Activated CD4-positive, alpha-beta memory T cell treated with anti-CD3 and anti-CD28 coated beads for 36 hours (primary cell): ENCODE data around the gene RALGPS1. TPM values are rescaled to one million over a fixed set of nuclear protein-coding genes. Genes with fewer than 3 reads are reported as not detected.

Source experiments
- CTCF ChIA-PET: fragments of 350-600 bp; sonication (Branson Sonifier 250); formaldehyde crosslinking; loops from one replicate; lab custom pipeline; 2021; ENCODE audit warnings: antibody characterized with exemption, inconsistent platforms; lab: Charles Lee
- POLR2A ChIA-PET: fragments of 350-600 bp; sonication (Branson Sonifier 250); formaldehyde crosslinking; loops from one replicate; lab custom pipeline; 2021; ENCODE audit warnings: antibody characterized with exemption; lab: Charles Lee
- DNase-seq: peaks from one replicate; pipeline ENCODE4 v3.0.0-alpha.2; 2020
- H3K27ac Mint-ChIP-seq: one replicate; pipeline ENCODE4 v1.8.0; 2021; ENCODE audit warnings: mixed read lengths
- H3K27me3 Mint-ChIP-seq: one replicate; pipeline ENCODE4 v1.8.0; 2021; ENCODE audit warnings: mixed read lengths
- H3K36me3 Mint-ChIP-seq: one replicate; pipeline ENCODE4 v1.8.0; 2021; ENCODE audit warnings: mixed read lengths
- H3K4me1 Mint-ChIP-seq: one replicate; pipeline ENCODE4 v1.8.0; 2021; ENCODE audit warnings: low read depth, mixed read lengths
- H3K4me3 Mint-ChIP-seq: one replicate; pipeline ENCODE4 v1.8.0; 2021; ENCODE audit warnings: mild to moderate bottlenecking, mixed read lengths
- H3K9me3 Mint-ChIP-seq: one replicate; pipeline ENCODE4 v1.8.0; 2021; ENCODE audit warnings: mixed read lengths
- intact Hi-C: fragments of 100-400 bp; cut with micrococcal nuclease; formaldehyde crosslinking; loops from one replicate; pipeline ENCODE4 v1.15.1; 2023
- total RNA-seq, 2 experiments: library from RNA; stranded (reverse); gene quantifications; one replicate each; pipeline ENCODE4 v1.2.3, GENCODE V29; 2021

RALGPS1 gene
- total RNA-seq, 2 experiments from 2014 or later: 2.1 to 3.1 TPM

GRCh38 chr9:127149463-127150390 is 235.1 kb downstream of the RALGPS1 start:
- H3K4me3 Mint-ChIP-seq: no peak overlapping the region
- peaks cover 3% of the 10 kb centered on the region for H3K9me3 Mint-ChIP-seq
- peaks cover 3% of the 10 kb centered on the region for H3K36me3 Mint-ChIP-seq
- POLR2A ChIA-PET: no interaction called here
- no peak overlapping the region for H3K27ac Mint-ChIP-seq
- H3K4me1 Mint-ChIP-seq: peaks cover 12% of the 10 kb centered on the region
- intact Hi-C loops: no loop called here
- H3K27me3 Mint-ChIP-seq: peaks cover 7% of the 10 kb centered on the region
- no peak for DNase-seq
- CTCF ChIA-PET: interaction anchor here (0.7 kb wide), 1 partner anchor 51 kb away, joined by 3 read pairs; no protein-coding TSS in a partner anchor

- intact Hi-C loops: no loop called here
- peaks cover 21% of the 10 kb centered on the region for H3K4me1 Mint-ChIP-seq
- no peaks in the 10 kb centered on the region for H3K9me3 Mint-ChIP-seq
- peaks cover 9% of the 10 kb centered on the region for H3K27me3 Mint-ChIP-seq
- no peak overlapping the region for H3K4me3 Mint-ChIP-seq
- H3K36me3 Mint-ChIP-seq: no peaks in the 10 kb centered on the region
- ChIA-PET POLR2A (no interaction called here), CTCF (interaction anchor here (1.2 kb wide), 1 partner anchor 45 kb away, joined by 3 read pairs; no protein-coding TSS in a partner anchor)
- no peak overlapping the region for H3K27ac Mint-ChIP-seq
- no peak for DNase-seq
Observed at GRCh38 chr9:127153501-127153900, 238.9 kb downstream of the RALGPS1 start.

- no peak overlapping the region for H3K4me3 Mint-ChIP-seq
- no peak overlapping the region for H3K27ac Mint-ChIP-seq
- CTCF ChIA-PET: interaction anchor here (1.4 kb wide), 2 partner anchors 149 to 168 kb away, joined by 5 to 6 read pairs; no protein-coding TSS in a partner anchor
- POLR2A ChIA-PET: interaction anchor here (1.3 to 1.5 kb wide), 2 partner anchors 149 to 168 kb away, joined by 6 to 9 read pairs; no protein-coding TSS in a partner anchor
- no peaks in the 10 kb centered on the region for H3K36me3 Mint-ChIP-seq
- DNase-seq: peak; percentile 35
- peaks cover 21% of the 10 kb centered on the region for H3K4me1 Mint-ChIP-seq
- no peaks in the 10 kb centered on the region for H3K9me3 Mint-ChIP-seq
- intact Hi-C loops: loop anchor here (1.0 kb wide), 3 partner anchors 105 to 168 kb away; no protein-coding TSS in a partner anchor
- H3K27me3 Mint-ChIP-seq: peaks cover 9% of the 10 kb centered on the region
Observed at GRCh38 chr9:127154003-127154389, 239.4 kb downstream of the RALGPS1 start.

- Mint-ChIP-seq H3K4me3 (no peak overlapping the region), H3K27ac (peak overlapping the region; percentile 9), H3K9me3 (no peaks in the 10 kb centered on the region), H3K36me3 (no peaks in the 10 kb centered on the region), H3K27me3 (peaks cover 9% of the 10 kb centered on the region), H3K4me1 (peaks cover 21% of the 10 kb centered on the region)
- peak; percentile 70 for DNase-seq
- intact Hi-C loops: loop anchor here (1.0 kb wide), 3 partner anchors 105 to 168 kb away; no protein-coding TSS in a partner anchor
- CTCF ChIA-PET: interaction anchor here (1.1 to 1.4 kb wide), 3 partner anchors 106 to 168 kb away, joined by 3 to 6 read pairs (median 5); no protein-coding TSS in a partner anchor
- POLR2A ChIA-PET: interaction anchor here (0.9 to 1.5 kb wide), 3 partner anchors 149 to 169 kb away, joined by 3 to 9 read pairs (median 6); no protein-coding TSS in a partner anchor
Observed at GRCh38 chr9:127154390-127155191, 240.0 kb downstream of the RALGPS1 start.

- Mint-ChIP-seq H3K4me3 (no peak overlapping the region), H3K27ac (no peak overlapping the region), H3K27me3 (peaks cover 9% of the 10 kb centered on the region), H3K4me1 (peaks cover 21% of the 10 kb centered on the region), H3K36me3 (no peaks in the 10 kb centered on the region), H3K9me3 (no peaks in the 10 kb centered on the region)
- CTCF ChIA-PET: interaction anchor here (0.9 to 1.4 kb wide), 4 partner anchors 106 to 169 kb away, joined by 3 to 6 read pairs (median 4); no protein-coding TSS in a partner anchor
- DNase-seq: peak; percentile 4
- POLR2A ChIA-PET: interaction anchor here (0.9 to 1.5 kb wide), 3 partner anchors 150 to 169 kb away, joined by 3 to 9 read pairs (median 6); no protein-coding TSS in a partner anchor
- intact Hi-C loops: no loop called here
Observed at GRCh38 chr9:127155314-127155960, 240.9 kb downstream of the RALGPS1 start.

- ChIA-PET CTCF (interaction anchor here (1.0 kb wide), 1 partner anchor 9 kb away, joined by 5 read pairs; no protein-coding TSS in a partner anchor), POLR2A (interaction anchor here (0.9 kb wide), 1 partner anchor 173 kb away, joined by 3 read pairs; no protein-coding TSS in a partner anchor)
- Mint-ChIP-seq H3K27ac (no peak overlapping the region), H3K36me3 (no peaks in the 10 kb centered on the region), H3K4me1 (peaks cover 40% of the 10 kb centered on the region), H3K4me3 (no peak overlapping the region), H3K9me3 (no peaks in the 10 kb centered on the region), H3K27me3 (peaks cover 1% of the 10 kb centered on the region)
- intact Hi-C loops: no loop called here
- no peak for DNase-seq
Observed at GRCh38 chr9:127158786-127159324, 244.3 kb downstream of the RALGPS1 start.

- intact Hi-C loops: no loop called here
- peak; percentile 12 for DNase-seq
- POLR2A ChIA-PET: interaction anchor here (0.9 kb wide), 1 partner anchor 173 kb away, joined by 3 read pairs; no protein-coding TSS in a partner anchor
- Mint-ChIP-seq H3K9me3 (no peaks in the 10 kb centered on the region), H3K4me3 (no peak overlapping the region), H3K36me3 (no peaks in the 10 kb centered on the region), H3K27ac (no peak overlapping the region), H3K27me3 (peaks cover 1% of the 10 kb centered on the region), H3K4me1 (peaks cover 36% of the 10 kb centered on the region)
- CTCF ChIA-PET: interaction anchor here (1.0 to 1.1 kb wide), 2 partner anchors 9 to 39 kb away, joined by 3 to 5 read pairs; no protein-coding TSS in a partner anchor
Observed at GRCh38 chr9:127159325-127159801, 244.8 kb downstream of the RALGPS1 start.

GRCh38 chr9:127159949-127160610 is 245.5 kb downstream of the RALGPS1 start:
- peaks cover 29% of the 10 kb centered on the region for H3K4me1 Mint-ChIP-seq
- ChIA-PET POLR2A (no interaction called here), CTCF (interaction anchor here (1.0 to 1.1 kb wide), 2 partner anchors 8 to 38 kb away, joined by 3 to 5 read pairs; no protein-coding TSS in a partner anchor)
- DNase-seq: peak; percentile 3
- no peaks in the 10 kb centered on the region for H3K9me3 Mint-ChIP-seq
- intact Hi-C loops: no loop called here
- peaks cover 1% of the 10 kb centered on the region for H3K27me3 Mint-ChIP-seq
- no peak overlapping the region for H3K4me3 Mint-ChIP-seq
- H3K36me3 Mint-ChIP-seq: no peaks in the 10 kb centered on the region
- no peak overlapping the region for H3K27ac Mint-ChIP-seq

- Mint-ChIP-seq H3K27me3 (peaks cover 1% of the 10 kb centered on the region), H3K36me3 (no peaks in the 10 kb centered on the region), H3K27ac (no peak overlapping the region), H3K4me3 (no peak overlapping the region), H3K9me3 (no peaks in the 10 kb centered on the region), H3K4me1 (peaks cover 23% of the 10 kb centered on the region)
- ChIA-PET CTCF (no interaction called here), POLR2A (no interaction called here)
- DNase-seq: peak; percentile 4
- intact Hi-C loops: no loop called here
Observed at GRCh38 chr9:127161081-127161624, 246.6 kb downstream of the RALGPS1 start.
